Measurements from ENCODE around the gene NT5C.

DNA sequence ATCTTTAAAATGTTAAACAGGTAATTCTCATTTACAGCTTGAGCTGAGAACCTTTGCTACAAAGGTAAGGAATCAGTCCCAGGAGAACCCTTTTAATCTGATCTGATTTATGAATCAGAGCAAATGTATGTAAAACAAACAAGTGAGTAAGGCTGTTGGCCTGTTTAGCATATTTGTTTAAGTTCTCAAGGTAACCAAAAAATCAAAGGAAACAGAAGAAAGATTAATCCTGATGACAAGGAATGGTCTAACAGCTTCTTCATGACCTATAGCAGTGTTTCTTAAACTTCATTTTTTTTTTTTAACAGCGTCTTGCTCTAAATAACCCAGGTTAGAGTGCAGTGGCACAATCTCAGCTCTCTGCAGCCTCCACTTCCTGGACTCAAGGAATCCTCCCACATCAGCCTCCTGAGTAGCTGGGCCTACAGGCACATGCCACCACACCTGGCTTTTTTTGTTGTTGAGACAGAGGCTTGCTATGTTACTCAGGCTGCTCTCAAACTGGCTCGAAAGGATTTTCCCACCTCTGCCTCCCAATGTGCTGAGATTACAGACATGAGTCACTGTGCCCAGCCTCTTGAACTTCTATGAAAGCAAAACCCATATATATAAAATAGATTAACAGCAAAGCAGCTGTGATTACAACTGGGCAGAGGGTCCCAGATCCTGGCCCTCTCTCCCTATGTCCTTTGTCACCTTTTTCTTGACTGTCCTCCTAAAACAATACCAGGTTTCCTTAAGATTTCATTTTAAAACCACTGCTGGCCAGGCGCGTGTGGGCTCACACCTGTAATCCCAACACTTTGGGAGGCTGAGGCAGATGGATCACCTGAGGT lies 27.9 kb upstream of the NT5C start:
- TF ChIP-seq GATA2 (IDR thresholded peaks at IDR 0.05; ENCODE audit: low read depth, low read length): no peak
- no peak for TF ChIP-seq GATA3 (IDR thresholded peaks at IDR 0.05; ENCODE audit: low read depth, low read length)

All from SH-SY5Y (cell line).